ENCODE measurements around the gene UHRF1.
"Not testable (repeated sequence)": the region's sequence is repeated elsewhere in the genome, so short reads cannot be mapped to it uniquely, and the experiment has no call there.

The UHRF1 gene

DNA sequence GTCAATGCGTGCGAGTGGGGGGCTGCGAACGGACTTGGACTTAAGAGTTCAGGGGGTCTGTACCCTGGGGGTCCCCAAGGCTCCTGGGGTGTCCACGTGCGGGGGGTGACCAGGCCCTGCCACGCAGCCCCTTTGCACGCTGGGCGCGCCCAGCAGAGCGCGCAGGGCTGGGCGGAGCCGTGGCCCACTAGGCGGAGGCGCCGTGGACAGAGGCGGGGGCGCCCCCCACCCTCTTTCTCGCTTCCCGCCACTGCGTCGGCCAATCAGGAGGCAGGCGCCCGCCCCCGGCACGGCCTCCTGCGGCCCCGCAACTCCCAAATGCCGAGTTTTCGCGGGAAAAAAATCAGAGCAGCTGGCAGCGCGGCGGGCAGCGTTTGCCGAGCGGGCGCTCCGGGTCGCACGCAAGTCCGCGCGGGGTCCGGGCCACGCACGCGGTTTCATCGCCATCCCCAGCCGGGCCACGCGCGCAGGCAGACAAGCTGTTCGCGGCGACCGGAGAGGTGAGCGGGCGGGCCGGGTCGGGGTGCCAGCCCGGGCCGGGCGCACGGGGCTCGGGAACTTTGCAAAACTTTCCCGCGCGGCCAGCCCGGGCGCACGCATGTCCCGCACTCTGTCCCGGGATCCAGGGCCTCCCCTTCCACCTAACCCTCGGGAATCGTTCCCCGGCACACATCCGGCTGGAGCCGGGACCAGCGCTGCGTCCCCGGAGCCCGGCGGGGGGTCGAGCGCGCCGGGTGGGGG, at the start of gene UHRF1:
Gene UHRF1 (plus strand): TSS at position 346 of the 741 bp plus-strand sequence. CDS start 1,385 bp downstream, outside the sequence.
- peak; percentile 45 for DNase-seq
- in situ Hi-C loops (cut with HindIII; ENCODE audit: low pct_ligation_motif_present, low pct_unique_long_range_greater_than_20kb, low sequenced_read_pairs): no loop called here

- DNase-seq: no peak
- in situ Hi-C loops (cut with HindIII; ENCODE audit: low pct_ligation_motif_present, low pct_unique_long_range_greater_than_20kb, low sequenced_read_pairs): no loop called here
Observed at GRCh38 chr19:4859697-4860096, 49.6 kb upstream of the UHRF1 start.

DNA sequence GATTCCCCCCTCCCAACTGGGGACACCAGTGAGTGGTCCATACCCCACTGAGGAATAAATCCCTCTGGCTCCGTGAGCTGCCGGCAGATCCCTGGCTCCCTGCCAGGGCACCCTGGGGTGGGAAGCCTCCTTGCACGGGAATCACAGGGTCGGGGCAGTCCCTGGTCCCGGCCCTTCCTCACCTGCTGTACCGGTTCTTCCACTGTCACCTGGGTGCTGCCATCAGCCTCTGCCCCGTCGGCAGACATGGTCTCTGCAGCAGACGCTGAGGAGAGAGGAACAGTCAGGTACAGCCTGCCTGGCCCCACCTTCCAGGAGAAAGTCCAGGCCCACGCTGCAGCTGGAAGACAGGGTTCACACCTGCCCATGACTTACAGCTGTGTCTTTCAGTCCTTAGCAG, 48.2 kb upstream of the UHRF1 start:
- in situ Hi-C loops (cut with HindIII; ENCODE audit: low pct_ligation_motif_present, low pct_unique_long_range_greater_than_20kb, low sequenced_read_pairs): no loop called here
- DNase-seq: no peak

DNA sequence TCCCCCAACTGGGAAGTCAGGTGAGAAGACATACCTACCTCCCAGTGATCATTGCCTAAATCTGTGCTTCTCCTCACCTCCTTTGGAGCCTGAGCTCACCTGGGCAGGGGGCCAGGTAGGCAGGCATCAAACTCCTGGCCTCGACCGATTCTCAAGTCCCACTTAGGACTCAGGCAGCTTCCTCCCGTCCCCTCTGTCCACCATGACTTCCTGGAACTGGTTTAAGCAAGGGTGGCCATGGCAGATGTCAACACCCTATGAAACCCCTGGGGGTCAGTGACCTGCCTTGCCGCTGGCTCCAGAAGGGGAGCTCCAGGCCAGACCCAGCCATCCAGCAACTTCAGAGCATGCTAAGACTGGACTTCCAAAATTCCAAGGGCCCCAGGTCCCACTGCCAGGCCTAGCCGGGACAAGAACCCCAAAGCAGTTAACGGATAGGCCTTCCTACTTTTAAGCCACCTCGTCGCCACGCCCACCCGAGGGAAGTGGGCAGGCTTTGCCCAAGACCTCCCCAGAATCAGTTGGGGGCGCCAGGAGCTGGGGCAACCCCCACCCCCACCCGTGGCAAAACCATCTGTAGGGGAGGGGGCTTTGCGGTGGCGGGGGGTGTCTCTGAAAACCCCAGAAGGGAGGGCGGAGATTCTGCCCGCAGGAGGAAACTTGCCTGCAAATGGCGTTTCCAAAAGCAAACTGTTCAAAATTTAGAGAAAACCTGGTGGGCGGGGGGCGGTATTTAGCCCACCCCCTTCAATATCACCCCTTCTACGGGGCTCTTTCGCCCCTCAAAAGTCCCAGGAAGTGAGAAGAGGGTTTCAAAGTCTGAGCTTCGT, 42.5 kb upstream of the UHRF1 start:
- peak; percentile 47 for DNase-seq
- in situ Hi-C loops (cut with HindIII; ENCODE audit: low pct_ligation_motif_present, low pct_unique_long_range_greater_than_20kb, low sequenced_read_pairs): no loop called here

- peak; percentile 91 for DNase-seq
Observed at GRCh38 chr19:4867534-4868285, 41.6 kb upstream of the UHRF1 start, which contains the start of gene PLIN3. TSS of gene PLIN3 (minus strand) at chr19:4867667. CDS start at chr19:4861394, 6,273 bp downstream.

DNA sequence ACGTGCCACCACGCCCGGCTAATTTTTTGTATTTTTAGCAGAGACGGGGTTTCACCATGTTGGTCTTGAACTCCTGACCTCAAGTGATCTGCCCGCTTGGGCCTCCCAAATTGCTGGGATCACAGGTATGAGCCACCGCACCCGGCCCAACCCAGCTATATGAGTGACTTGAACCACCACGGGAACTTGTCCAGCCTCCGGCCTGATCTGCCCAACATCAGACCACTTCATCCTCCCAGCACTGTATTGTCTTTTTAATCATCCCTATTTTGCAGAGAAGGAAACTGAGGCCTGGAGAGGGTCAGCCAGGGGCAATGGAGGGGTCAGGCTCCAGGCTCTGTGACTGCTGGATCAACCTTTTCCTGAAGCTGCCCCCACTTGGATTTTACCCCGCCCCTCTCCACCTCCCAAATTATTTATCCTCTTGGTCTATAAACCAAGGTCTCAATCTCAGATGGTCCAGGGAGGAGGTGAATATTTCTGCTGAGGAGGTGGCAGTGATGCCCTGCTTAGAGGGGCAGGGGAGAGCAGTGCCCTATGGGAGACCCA, 40.9 kb upstream of the UHRF1 start:
- in situ Hi-C loops (cut with HindIII; ENCODE audit: low pct_ligation_motif_present, low pct_unique_long_range_greater_than_20kb, low sequenced_read_pairs): no loop called here

More at GRCh38 chr19:4867534-4868285, 41.6 kb upstream of the UHRF1 start, which contains the start of gene PLIN3:
- in situ Hi-C loops (cut with HindIII; ENCODE audit: low pct_ligation_motif_present, low pct_unique_long_range_greater_than_20kb, low sequenced_read_pairs): no loop called here

GRCh38 chr19:4870025-4870700, 39.1 kb upstream of the UHRF1 start:
- in situ Hi-C loops (cut with HindIII; ENCODE audit: low pct_ligation_motif_present, low pct_unique_long_range_greater_than_20kb, low sequenced_read_pairs): no loop called here
- DNase-seq: peak; percentile 90

More for the DNA sequence above, 40.9 kb upstream of the UHRF1 start:
- DNase-seq: no peak

DNA sequence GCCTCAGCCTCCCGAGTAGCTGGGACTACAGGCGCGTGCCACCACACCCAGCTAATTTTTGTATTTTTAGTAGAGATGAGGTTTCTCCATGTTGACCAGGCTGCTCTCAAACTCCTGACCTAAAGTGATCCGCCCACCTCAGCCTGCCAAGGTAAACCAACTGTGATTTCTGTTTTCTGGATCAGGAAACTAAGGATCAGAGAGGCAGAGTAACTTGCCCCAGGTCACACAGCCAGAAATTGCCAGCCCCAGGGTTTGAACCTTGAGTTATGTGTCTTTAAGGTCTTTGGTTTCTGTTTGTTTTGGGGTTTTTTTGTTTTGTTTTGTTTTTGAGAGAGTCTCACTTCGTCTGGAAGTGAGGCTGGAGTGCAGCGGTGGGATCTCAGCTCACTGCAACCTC, 37.6 kb upstream of the UHRF1 start:
- in situ Hi-C loops (cut with HindIII; ENCODE audit: low pct_ligation_motif_present, low pct_unique_long_range_greater_than_20kb, low sequenced_read_pairs): no loop called here
- no peak for DNase-seq

- in situ Hi-C loops (cut with HindIII; ENCODE audit: low pct_ligation_motif_present, low pct_unique_long_range_greater_than_20kb, low sequenced_read_pairs): no loop called here
- no peak for DNase-seq
Observed at GRCh38 chr19:4873930-4874329, 35.4 kb upstream of the UHRF1 start.

DNA sequence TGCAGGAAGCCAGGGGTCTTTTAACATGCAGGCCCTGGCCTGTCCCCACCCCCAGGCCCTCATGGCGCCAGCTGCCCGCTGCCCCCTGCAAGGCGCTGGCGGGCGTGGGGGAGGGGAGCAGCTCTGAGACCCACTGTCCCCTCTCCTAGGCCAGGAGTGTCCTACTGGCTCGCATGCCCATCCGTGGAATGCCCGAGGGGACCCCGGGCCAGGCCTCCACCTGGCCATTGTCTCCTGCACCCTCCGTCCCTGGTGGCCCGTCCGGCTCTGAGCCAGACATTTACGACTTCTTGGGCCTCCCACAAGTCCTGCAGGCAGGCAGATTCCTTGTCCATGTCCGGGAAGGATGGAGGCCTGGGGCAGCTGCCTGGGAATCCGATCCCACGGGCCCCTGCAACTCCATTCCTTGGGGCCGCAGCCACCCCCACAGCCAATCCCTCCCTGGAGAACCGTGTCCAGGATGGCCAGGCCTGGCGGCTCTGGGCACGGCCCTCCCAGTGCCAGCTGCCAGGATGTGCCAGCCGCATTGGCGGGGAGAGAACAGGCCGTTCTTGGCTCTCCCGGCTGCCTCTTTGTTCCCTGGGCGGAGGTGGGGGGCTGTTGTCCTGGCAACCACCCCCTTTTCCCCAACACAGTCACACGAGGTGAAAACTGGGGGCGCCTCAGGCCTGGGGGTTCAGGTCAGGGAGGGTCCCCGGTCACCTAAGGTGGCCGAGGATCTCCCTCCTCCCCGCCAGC, 31.4 kb upstream of the UHRF1 start:
- in situ Hi-C loops (cut with HindIII; ENCODE audit: low pct_ligation_motif_present, low pct_unique_long_range_greater_than_20kb, low sequenced_read_pairs): no loop called here
- no peak for DNase-seq

GRCh38 chr19:4878491-4878968, 30.8 kb upstream of the UHRF1 start:
- in situ Hi-C loops (cut with HindIII; ENCODE audit: low pct_ligation_motif_present, low pct_unique_long_range_greater_than_20kb, low sequenced_read_pairs): no loop called here
- DNase-seq: no peak

DNA sequence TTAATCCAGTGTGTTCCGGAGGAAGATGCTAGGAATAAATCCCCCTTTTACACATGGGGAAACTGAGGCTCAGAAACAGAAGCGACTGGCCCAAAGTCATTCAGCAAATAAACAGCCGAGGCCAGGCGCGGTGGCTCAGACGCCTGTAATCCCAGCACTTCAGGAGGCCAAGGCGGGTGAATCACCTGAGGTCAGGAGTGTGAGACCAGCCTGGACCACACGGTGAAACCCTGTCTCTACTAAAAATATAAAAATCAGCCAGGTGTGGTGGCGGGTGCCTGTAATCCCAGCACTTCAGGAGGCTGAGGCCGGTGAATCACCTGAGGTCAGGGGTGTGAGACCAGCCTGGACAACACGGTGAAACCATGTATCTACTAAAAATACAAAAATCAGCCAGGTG, 30.3 kb upstream of the UHRF1 start:
- in situ Hi-C loops (cut with HindIII; ENCODE audit: low pct_ligation_motif_present, low pct_unique_long_range_greater_than_20kb, low sequenced_read_pairs): no loop called here
- DNase-seq: no peak

GRCh38 chr19:4882874-4883273, 26.4 kb upstream of the UHRF1 start:
- DNase-seq; in situ Hi-C loops (cut with HindIII; ENCODE audit: low pct_ligation_motif_present, low pct_unique_long_range_greater_than_20kb, low sequenced_read_pairs): not testable (repeated sequence)

GRCh38 chr19:4884993-4885392, 24.3 kb upstream of the UHRF1 start:
- DNase-seq; in situ Hi-C loops (cut with HindIII; ENCODE audit: low pct_ligation_motif_present, low pct_unique_long_range_greater_than_20kb, low sequenced_read_pairs): not testable (repeated sequence)

GRCh38 chr19:4887803-4888202, 21.5 kb upstream of the UHRF1 start:
- in situ Hi-C loops (cut with HindIII; ENCODE audit: low pct_ligation_motif_present, low pct_unique_long_range_greater_than_20kb, low sequenced_read_pairs); DNase-seq: not testable (repeated sequence)

- in situ Hi-C loops (cut with HindIII; ENCODE audit: low pct_ligation_motif_present, low pct_unique_long_range_greater_than_20kb, low sequenced_read_pairs): no loop called here
- DNase-seq: no peak
Observed at GRCh38 chr19:4889034-4889815, 20.1 kb upstream of the UHRF1 start.

GRCh38 chr19:4891066-4891465, 18.2 kb upstream of the UHRF1 start:
- in situ Hi-C loops (cut with HindIII; ENCODE audit: low pct_ligation_motif_present, low pct_unique_long_range_greater_than_20kb, low sequenced_read_pairs): no loop called here
- no peak for DNase-seq
